Spleen (tissue), 7 donors: ENCODE measurements around the gene ZGRF1.

Source experiments
- POLR2AphosphoS5 ChIP-seq, 3 donors: sonication (generic); formaldehyde crosslinking; IDR thresholded peaks; one replicate each; pipeline ENCODE4 v1.5.1; 2017; ENCODE audit warnings: antibody characterized with exemption in 3 of 3
- TF ChIP-seq, protein P1 (sequence below), 11 experiments: fragments of 200-600 bp in 7 of 11; fragments of 450-650 bp in 4 of 11; sonication (generic) in 4 of 11; IDR thresholded peaks in 8 of 11; conservative IDR thresholded peaks in 3 of 11; 1 replicate in 7 of 11; 2 replicates in 4 of 11; pipeline versions ENCODE4 v1.4.0 to v1.8.0; 2016 to 2021; ENCODE audit warnings: antibody characterized with exemption in 11 of 11, inconsistent platforms in 4 of 11, mild to moderate bottlenecking in 1 of 11
- donor health status: DM: no; HTN: no; CAD: no; lungs with moderate emphysema.
- donor health status: DM: no; HTN: no; CAD: no.
- donor health status: DM: no; HTN: no; CAD: no.

DNA sequence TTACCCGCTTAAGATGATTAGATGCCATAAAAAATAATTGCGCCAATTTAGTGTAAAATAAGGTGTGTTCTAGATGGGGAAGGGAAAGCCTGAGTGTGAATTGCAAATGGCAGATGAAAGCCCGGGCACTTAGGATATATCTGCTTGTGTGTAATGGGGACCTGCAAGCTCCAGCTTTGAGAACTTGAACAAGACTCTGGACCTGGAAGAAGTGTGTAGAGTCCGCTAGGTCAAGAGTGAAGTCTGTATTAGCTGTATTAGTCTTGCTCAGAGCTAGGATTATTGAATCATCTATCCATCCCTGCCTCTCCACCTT, 124.9 kb downstream of the ZGRF1 start:
- TF ChIP-seq, protein P1, sequence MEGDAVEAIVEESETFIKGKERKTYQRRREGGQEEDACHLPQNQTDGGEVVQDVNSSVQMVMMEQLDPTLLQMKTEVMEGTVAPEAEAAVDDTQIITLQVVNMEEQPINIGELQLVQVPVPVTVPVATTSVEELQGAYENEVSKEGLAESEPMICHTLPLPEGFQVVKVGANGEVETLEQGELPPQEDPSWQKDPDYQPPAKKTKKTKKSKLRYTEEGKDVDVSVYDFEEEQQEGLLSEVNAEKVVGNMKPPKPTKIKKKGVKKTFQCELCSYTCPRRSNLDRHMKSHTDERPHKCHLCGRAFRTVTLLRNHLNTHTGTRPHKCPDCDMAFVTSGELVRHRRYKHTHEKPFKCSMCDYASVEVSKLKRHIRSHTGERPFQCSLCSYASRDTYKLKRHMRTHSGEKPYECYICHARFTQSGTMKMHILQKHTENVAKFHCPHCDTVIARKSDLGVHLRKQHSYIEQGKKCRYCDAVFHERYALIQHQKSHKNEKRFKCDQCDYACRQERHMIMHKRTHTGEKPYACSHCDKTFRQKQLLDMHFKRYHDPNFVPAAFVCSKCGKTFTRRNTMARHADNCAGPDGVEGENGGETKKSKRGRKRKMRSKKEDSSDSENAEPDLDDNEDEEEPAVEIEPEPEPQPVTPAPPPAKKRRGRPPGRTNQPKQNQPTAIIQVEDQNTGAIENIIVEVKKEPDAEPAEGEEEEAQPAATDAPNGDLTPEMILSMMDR (IDR thresholded peaks at IDR 0.05 in 8 of 11, conservative IDR thresholded peaks at IDR 0.05 in 3 of 11) = no peak
- no peak for TF ChIP-seq POLR2AphosphoS5 (IDR thresholded peaks at IDR 0.05)
